HFF-Myc (cell line): ENCODE results near the gene PAK2.

Experiments used
- DNase-seq: peaks from one replicate; pipeline ENCODE4 v3.0.0-alpha.2; 2011; ENCODE audit warnings: low read depth; ENCODE audit errors: extremely low read depth
- H3K4me3 ChIP-seq: replicated peaks from 2 replicates; pipeline ENCODE4 v1.5.1; 2011; ENCODE audit warnings: low read depth, mild to moderate bottlenecking, control low read depth, low read length
- TF ChIP-seq, protein P1 (sequence below): IDR thresholded peaks from 2 replicates; pipeline ENCODE4 v1.5.1; 2012; ENCODE audit warnings: mild to moderate bottlenecking, low read depth, low read length, control low read depth; ENCODE audit errors: missing control alignments

PAK2 gene

DNA sequence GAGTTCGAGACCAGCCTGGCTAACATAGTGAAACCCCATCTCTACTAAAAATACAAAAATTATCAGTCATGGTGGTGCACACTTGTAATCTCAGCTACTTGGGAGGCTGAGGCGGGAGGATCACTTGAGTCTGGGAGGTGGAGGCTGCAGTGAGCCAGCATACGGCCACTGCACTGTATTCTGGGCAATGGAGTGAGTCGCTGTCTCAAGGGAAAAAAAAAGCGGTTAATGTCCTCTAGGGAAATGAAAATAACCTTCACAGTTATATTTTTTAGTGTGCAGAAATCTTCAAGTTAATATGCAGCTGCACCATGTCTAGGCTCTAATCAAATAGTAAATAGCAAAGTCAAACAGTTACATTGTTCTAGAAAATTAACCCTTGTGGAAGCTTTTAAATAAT, 42.4 kb upstream of the PAK2 start:
- no peak for DNase-seq
- TF ChIP-seq, protein P1, sequence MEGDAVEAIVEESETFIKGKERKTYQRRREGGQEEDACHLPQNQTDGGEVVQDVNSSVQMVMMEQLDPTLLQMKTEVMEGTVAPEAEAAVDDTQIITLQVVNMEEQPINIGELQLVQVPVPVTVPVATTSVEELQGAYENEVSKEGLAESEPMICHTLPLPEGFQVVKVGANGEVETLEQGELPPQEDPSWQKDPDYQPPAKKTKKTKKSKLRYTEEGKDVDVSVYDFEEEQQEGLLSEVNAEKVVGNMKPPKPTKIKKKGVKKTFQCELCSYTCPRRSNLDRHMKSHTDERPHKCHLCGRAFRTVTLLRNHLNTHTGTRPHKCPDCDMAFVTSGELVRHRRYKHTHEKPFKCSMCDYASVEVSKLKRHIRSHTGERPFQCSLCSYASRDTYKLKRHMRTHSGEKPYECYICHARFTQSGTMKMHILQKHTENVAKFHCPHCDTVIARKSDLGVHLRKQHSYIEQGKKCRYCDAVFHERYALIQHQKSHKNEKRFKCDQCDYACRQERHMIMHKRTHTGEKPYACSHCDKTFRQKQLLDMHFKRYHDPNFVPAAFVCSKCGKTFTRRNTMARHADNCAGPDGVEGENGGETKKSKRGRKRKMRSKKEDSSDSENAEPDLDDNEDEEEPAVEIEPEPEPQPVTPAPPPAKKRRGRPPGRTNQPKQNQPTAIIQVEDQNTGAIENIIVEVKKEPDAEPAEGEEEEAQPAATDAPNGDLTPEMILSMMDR = no peak
- no peak overlapping the region for H3K4me3 ChIP-seq

DNA sequence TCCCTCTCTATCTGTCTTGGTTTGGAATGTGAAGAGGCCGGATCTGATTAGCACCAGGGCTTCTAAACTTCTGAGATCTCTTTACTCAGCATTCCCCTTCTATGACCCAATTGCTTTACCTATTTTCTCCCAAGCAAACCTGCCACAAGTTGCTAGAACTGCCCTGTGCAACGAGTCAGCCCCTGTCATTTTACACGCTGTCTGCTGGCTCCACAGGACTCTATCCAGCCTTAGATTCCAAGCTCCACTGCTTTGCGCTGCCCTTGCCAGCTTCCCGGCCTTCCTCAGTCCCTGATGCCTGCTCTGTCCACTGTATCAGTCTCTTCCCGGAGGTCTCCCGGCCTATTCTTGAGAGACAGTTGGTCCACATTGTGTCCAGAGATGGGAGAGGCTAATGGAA, 39.9 kb upstream of the PAK2 start:
- TF ChIP-seq, protein P1 = no peak
- no peak overlapping the region for H3K4me3 ChIP-seq
- DNase-seq = no peak

DNA sequence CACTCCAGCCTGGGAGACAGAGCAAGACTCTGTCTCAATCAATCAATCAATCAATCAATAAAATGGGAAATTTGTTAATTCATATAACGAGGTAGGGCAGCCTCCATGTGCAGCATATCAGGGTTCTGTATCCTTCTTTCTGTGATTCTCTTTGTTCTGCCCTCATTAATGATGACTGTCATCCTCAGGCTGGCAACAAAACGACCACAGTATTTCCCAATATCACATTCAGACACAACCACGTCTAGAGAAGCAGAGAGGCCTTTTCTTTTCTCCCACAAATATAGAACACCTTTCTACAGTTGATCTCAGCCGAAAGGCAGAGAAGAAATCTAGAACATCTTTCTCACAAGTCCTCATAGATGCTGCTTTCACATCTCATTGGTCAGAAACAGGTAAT, 38.9 kb upstream of the PAK2 start:
- TF ChIP-seq, protein P1 = no peak
- DNase-seq = no peak
- no peak overlapping the region for H3K4me3 ChIP-seq

DNA sequence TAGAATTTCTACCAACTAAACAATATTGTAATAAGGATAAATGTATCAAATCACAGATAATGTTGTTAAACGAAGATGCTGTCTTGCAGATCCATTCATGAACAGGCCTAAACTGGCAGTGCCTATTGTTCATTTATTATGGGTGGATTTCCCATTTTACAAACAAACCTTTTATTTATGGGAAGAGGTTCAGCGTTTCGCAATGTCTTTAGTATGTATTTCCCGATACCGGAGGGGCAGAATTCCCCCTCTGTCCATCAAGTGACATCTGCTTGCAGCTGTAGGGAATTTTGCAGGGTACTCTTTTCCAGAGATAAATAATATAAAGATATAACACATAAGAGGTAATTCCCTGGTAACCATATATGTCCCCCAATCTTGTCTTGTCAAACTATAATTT, 33.3 kb upstream of the PAK2 start:
- no peak for DNase-seq
- TF ChIP-seq, protein P1 = no peak

DNA sequence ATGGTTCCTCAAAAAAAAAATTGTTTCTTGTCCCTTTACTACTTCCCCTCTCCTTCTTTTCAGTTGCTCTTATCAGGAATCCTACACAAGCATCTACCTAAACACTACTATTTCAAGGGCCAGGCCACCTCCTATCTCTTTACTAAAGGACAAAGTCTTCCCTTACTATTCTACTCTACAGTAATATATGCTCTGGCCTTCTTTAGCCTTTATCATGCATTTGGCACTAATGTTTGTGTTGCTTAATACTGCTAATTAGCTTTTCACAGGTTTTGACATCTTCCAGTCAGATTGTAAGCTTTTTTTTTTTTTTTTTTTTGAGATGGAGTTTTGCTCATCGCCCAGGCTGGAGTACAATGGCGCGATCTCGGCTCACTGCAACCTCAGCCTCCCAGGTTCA, 32.9 kb upstream of the PAK2 start:
- no peak overlapping the region for H3K4me3 ChIP-seq
- TF ChIP-seq, protein P1 = no peak
- DNase-seq = no peak

More for the DNA sequence above, 33.3 kb upstream of the PAK2 start:
- H3K4me3 ChIP-seq = no peak overlapping the region

DNA sequence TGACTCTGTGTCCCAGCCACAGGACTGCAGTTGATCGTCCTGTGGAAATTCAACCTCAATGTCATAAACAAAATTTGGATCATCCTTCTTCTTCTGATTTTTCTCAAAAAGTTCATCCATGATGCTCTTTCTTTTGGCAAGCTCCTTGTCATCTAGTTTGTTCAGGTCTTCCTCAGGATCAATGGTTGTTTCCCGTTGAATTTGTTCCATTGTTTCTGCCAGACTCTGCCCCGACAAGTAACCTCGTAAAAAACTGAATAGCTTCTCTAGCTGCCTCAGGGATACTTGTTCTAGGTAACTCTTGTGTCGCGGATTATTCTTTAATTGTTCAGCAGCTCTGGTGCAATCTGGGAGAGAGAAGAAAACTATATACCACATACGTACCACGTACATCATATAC, 32.1 kb upstream of the PAK2 start:
- H3K4me3 ChIP-seq = no peak overlapping the region
- TF ChIP-seq, protein P1 = no peak
- no peak for DNase-seq

DNA sequence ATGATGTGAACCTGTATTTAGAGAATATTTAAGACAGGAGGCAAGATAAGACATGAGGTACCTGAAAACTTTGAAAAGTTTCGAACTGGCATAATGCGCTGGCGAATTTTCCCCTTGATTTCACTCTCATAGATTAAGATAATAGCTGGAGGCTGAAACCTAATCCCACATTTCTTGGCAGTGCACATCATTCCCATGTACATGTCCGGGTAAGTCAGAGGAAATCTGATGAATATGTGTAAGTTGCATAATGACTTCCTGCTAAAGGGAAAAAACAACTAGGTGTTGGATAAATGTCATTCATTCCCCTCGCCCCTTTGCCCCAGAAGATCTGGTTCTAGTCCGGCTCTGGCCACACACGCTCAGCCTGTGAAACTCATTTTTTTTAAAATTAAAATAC, 31.2 kb upstream of the PAK2 start:
- no peak for DNase-seq
- TF ChIP-seq, protein P1 = no peak

More for the DNA sequence above, 31.2 kb upstream of the PAK2 start:
- no peak overlapping the region for H3K4me3 ChIP-seq
